ENCODE data around the gene ARMH1. TPM values are rescaled to one million over a fixed set of nuclear protein-coding genes. Genes with fewer than 3 reads are reported as not detected.
"Not testable (repeated sequence)": the region's sequence is repeated elsewhere in the genome, so short reads cannot be mapped to it uniquely, and the experiment has no call there.

The ARMH1 gene
- total RNA-seq, 1 donor: 30.0 TPM

DNA sequence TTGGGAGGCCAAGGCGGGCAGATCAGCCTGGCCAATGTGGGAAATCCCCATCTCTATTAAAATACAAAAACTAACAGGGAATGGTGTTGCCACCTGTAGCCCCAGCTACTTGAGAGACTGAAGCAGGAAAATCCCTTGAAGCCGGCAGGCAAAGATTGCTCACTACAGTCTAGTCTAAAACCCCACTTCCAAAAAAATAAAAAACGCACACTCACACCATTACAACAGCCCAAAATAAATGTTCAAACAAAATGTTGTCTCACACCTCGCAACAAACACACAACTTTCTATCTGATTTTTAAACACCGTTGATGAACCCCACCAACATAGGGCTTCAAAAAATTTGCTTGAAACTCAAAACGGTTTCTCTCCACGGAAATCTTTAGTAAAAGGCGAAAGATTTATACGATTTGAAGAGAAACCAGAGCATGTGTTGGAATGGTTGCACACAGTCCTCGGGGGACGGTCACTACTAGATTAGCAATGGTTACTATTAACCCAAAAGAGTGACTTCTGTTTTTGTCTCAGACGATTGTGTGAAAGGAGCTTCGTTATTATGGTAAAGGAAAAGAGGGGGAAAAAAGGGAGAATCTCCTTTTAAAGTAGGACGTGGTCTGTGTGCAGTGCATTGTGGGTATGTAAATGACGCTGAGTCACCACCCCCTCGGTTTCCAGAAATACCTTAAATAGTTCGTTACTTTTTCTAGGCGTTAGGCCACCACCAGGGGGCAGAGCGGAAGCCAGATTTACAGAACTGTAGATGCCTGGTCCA, 56.4 kb downstream of the ARMH1 start, which contains the start of gene RNU5D-1:
TSS of gene RNU5D-1 (minus strand) at position 430 of the 772 bp plus-strand sequence.
- Histone ChIP-seq H3K27me3 (ENCODE audit: insufficient read depth, low read length) (no peaks in the 10 kb centered on the region), H3K4me1 (ENCODE audit: insufficient read depth, low read length) (peaks cover 42% of the 10 kb centered on the region), H3K4me3 (ENCODE audit: low read length) (peak within 1 kb of the TSS; percentile 26), H3K9me3 (ENCODE audit: low read depth, low read length) (no peaks in the 10 kb centered on the region)

DNA sequence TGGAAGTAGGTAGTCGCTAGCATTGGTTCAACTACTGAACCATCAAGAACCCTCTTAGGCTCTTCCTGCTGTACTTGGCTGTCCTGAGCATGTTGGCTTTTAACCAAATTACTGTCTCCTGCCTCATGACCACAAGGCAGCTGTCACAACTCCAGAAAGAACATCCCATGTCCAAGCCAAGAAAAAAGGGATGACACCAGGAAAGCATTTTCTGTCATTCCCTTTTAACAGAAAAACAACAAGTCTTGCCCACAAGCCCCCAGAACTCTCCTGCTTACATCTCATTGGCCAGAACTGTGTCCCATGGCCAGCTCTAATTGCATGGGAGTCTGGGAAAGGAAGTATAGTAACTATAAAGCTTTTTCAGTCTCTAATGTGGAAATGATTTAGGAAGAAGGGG, 58.9 kb downstream of the ARMH1 start:
- Histone ChIP-seq H3K9me3 (ENCODE audit: low read depth, low read length) (no peaks in the 10 kb centered on the region), H3K4me3 (ENCODE audit: low read length) (no peak overlapping the region), H3K27me3 (ENCODE audit: insufficient read depth, low read length) (no peaks in the 10 kb centered on the region), H3K4me1 (ENCODE audit: insufficient read depth, low read length) (peaks cover 32% of the 10 kb centered on the region)

DNA sequence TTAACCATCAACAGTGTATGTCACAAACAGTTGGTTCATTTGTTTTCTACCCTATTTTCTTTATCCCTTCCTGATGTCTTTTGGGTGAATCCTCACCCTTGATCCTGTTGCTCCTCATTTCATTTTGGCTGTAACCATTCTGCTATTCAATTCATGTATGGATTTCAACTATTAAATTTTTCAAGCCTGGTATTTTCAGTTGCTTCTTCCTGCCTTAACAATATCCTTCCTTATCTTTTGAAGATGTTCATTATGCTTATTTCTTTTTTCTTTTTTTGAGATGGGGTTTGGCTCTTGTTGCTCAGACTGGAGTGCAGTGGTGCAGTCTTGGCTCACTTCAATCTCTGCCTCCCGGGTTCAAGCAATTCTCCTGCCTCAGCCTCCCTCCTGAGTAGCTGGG, 59.3 kb downstream of the ARMH1 start:
- Histone ChIP-seq H3K27me3 (ENCODE audit: insufficient read depth, low read length) (no peaks in the 10 kb centered on the region), H3K4me3 (ENCODE audit: low read length) (no peak overlapping the region), H3K4me1 (ENCODE audit: insufficient read depth, low read length) (peaks cover 30% of the 10 kb centered on the region), H3K9me3 (ENCODE audit: low read depth, low read length) (no peaks in the 10 kb centered on the region)

DNA sequence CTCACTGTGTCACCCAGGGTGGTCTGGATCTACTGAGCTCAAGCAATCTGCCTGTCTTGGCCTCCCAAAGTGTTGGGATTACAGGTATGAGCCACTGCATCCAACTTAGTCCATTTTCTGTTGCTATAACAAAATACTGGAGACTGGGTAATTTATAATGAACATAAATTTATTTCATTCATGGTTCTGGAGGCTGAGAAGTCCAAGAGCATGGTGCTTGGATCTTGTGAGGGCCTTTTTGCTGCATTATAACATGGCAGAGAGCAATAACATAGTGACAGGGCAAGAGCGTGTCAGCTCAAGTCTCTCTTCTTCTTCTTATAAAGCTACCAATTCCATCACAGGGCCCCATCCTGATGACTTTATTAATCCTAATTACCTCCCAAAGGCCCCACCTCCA, 61.5 kb downstream of the ARMH1 start:
- Histone ChIP-seq H3K9me3 (ENCODE audit: low read depth, low read length) (no peaks in the 10 kb centered on the region), H3K27me3 (ENCODE audit: insufficient read depth, low read length) (no peaks in the 10 kb centered on the region), H3K4me1 (ENCODE audit: insufficient read depth, low read length) (peaks cover 27% of the 10 kb centered on the region), H3K4me3 (ENCODE audit: low read length) (no peak overlapping the region)

DNA sequence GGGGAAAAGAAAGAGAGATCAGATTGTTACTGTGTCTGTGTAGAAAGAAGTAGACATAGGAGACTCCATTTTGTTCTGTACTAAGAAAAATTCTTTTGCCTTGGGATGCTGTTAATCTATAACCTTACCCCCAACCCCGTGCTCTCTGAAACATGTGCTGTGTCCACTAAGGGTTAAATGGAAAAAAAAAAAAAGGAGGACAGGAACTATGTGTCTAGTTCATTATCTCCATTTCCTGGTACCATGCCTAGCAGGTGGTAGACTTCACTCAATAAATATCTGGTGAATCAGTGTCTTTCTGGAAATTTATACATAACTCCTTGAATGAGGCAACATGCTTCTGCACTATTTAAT, 64.4 kb downstream of the ARMH1 start:
- not testable (repeated sequence) for H3K27me3 ChIP-seq (ENCODE audit: insufficient read depth, low read length); H3K9me3 ChIP-seq (ENCODE audit: low read depth, low read length)
- Histone ChIP-seq H3K4me1 (ENCODE audit: insufficient read depth, low read length) (peaks cover 20% of the 10 kb centered on the region), H3K4me3 (ENCODE audit: low read length) (peak overlapping the region; percentile 76)

GRCh38 chr1:44739307-44740178, 65.0 kb downstream of the ARMH1 start, which contains the start of gene KIF2C:
Gene KIF2C (plus strand): TSS chr1:44739837. CDS start chr1:44739933, 96 bp downstream.
- Histone ChIP-seq H3K27me3 (ENCODE audit: insufficient read depth, low read length) (no peaks in the 10 kb centered on the region), H3K4me3 (ENCODE audit: low read length) (peak within 1 kb of the TSS; percentile 76), H3K9me3 (ENCODE audit: low read depth, low read length) (no peaks in the 10 kb centered on the region), H3K4me1 (ENCODE audit: insufficient read depth, low read length) (peaks cover 20% of the 10 kb centered on the region)

- Histone ChIP-seq H3K27me3 (ENCODE audit: insufficient read depth, low read length) (no peaks in the 10 kb centered on the region), H3K9me3 (ENCODE audit: low read depth, low read length) (no peaks in the 10 kb centered on the region), H3K4me3 (ENCODE audit: low read length) (peak overlapping the region; percentile 76), H3K4me1 (ENCODE audit: insufficient read depth, low read length) (peaks cover 17% of the 10 kb centered on the region)
These were observed 65.7 kb downstream of the ARMH1 start for GRCh38 chr1:44740179-44740617.

DNA sequence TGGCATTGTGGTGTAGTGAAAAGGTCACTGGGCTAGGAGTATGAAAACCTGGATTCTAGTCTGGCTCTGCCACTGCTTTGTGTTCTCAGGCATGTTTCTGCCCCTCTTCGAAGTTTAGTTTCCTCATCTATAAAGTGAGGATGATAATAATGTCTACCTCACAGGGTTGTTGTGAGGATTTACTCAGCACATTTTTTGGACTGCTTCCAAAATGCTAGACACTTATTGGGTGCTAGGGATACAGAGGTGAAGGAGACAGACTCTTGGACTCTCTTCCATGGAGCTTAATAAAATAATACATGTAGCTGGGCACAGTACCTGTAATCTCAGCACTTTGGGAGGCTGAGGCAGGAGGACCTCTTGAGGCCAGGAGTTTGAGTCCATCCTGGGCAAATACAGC, 68.7 kb downstream of the ARMH1 start:
- Histone ChIP-seq H3K27me3 (ENCODE audit: insufficient read depth, low read length) (no peaks in the 10 kb centered on the region), H3K4me3 (ENCODE audit: low read length) (no peak overlapping the region), H3K4me1 (ENCODE audit: insufficient read depth, low read length) (peaks cover 17% of the 10 kb centered on the region), H3K9me3 (ENCODE audit: low read depth, low read length) (no peaks in the 10 kb centered on the region)

- Histone ChIP-seq H3K4me1 (ENCODE audit: insufficient read depth, low read length) (no peaks in the 10 kb centered on the region), H3K9me3 (ENCODE audit: low read depth, low read length) (no peaks in the 10 kb centered on the region), H3K27me3 (ENCODE audit: insufficient read depth, low read length) (no peaks in the 10 kb centered on the region), H3K4me3 (ENCODE audit: low read length) (no peak overlapping the region)
These were observed 73.4 kb downstream of the ARMH1 start for GRCh38 chr1:44747878-44748277.

- peaks cover 6% of the 10 kb centered on the region for H3K4me1 ChIP-seq (ENCODE audit: insufficient read depth, low read length)
- H3K27me3 ChIP-seq (ENCODE audit: insufficient read depth, low read length): no peaks in the 10 kb centered on the region
- no peaks in the 10 kb centered on the region for H3K9me3 ChIP-seq (ENCODE audit: low read depth, low read length)
- H3K4me3 ChIP-seq (ENCODE audit: low read length): no peak overlapping the region
These were observed 82.9 kb downstream of the ARMH1 start for GRCh38 chr1:44757420-44757819.

GRCh38 chr1:44759077-44759476, 84.6 kb downstream of the ARMH1 start:
- Histone ChIP-seq H3K27me3 (ENCODE audit: insufficient read depth, low read length) (no peaks in the 10 kb centered on the region), H3K9me3 (ENCODE audit: low read depth, low read length) (no peaks in the 10 kb centered on the region), H3K4me1 (ENCODE audit: insufficient read depth, low read length) (peaks cover 6% of the 10 kb centered on the region), H3K4me3 (ENCODE audit: low read length) (no peak overlapping the region)

DNA sequence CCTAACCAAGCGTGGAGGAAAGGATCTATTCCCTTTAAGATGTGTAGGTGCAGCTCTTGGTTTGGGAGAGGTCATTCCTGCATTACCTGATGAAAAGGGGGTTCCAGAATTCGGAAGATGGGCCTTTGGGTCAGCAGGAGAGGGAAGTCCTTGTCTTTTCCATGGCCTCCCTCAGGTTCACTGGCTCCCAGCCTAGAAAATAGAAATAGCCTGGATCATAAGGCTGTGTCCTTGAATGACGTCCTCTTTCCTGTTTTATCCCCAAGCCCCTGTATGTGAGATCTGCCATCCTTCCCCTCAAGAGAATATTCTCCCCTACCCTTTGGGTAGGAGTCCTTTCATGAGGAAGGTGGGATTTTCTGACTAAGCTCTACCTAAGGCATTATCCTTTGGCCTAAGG, 86.4 kb downstream of the ARMH1 start:
- Histone ChIP-seq H3K4me1 (ENCODE audit: insufficient read depth, low read length) (peaks cover 6% of the 10 kb centered on the region), H3K4me3 (ENCODE audit: low read length) (no peak overlapping the region), H3K27me3 (ENCODE audit: insufficient read depth, low read length) (no peaks in the 10 kb centered on the region), H3K9me3 (ENCODE audit: low read depth, low read length) (no peaks in the 10 kb centered on the region)

DNA sequence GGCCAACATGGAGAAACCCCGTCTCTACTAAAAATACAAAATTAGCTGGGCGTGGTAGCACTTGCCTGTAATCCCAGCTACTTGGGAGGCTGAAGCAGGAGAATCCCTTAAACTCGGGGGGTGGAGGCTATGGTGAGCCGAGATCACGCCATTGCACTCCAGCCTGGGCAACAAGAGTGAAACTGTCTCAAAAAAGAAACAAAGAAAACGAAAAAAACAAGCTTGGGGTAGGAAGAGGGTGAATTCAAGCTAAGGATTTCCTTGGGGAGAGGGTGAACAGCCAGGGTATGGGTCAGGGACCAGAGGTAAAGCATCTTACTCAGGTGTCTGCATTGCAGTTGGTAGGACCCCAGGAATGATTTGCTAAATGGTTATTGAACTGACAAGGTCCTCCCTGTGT, 91.9 kb downstream of the ARMH1 start:
- not testable (repeated sequence) for H3K4me3 ChIP-seq (ENCODE audit: low read length); H3K9me3 ChIP-seq (ENCODE audit: low read depth, low read length); H3K27me3 ChIP-seq (ENCODE audit: insufficient read depth, low read length); H3K4me1 ChIP-seq (ENCODE audit: insufficient read depth, low read length)

Measured in mononuclear cell (primary cell).